H9 (cell line): ENCODE data around the gene CPT2. TPM values are rescaled to one million over a fixed set of nuclear protein-coding genes. Genes with fewer than 3 reads are reported as not detected.

ENCODE experiments used
- DNase-seq: peaks from one replicate; pipeline ENCODE4 v3.0.0-alpha.2; 2017
- H2AFZ ChIP-seq: one replicate; pipeline ENCODE4 v1.6.1; 2013; ENCODE audit warnings: mild to moderate bottlenecking, low read length, control low read depth, moderate library complexity
- H2AK5ac ChIP-seq: 2 replicates; pipeline ENCODE4 v1.6.1; 2013; ENCODE audit warnings: low read length, control low read depth, mixed read lengths; ENCODE audit not compliant: insufficient read length
- H2BK120ac ChIP-seq: one replicate; pipeline ENCODE4 v1.6.1; 2013; ENCODE audit warnings: low read depth, mild to moderate bottlenecking, low read length, control low read depth, inconsistent platforms; ENCODE audit not compliant: poor library complexity, severe bottlenecking
- H2BK12ac ChIP-seq: 2 replicates; pipeline ENCODE4 v1.6.1; 2013; ENCODE audit warnings: low read length, control low read depth, mixed read lengths, low read depth; ENCODE audit not compliant: insufficient read length
- H2BK15ac ChIP-seq: 2 replicates; pipeline ENCODE4 v1.6.1; 2013; ENCODE audit warnings: low read depth, low read length, control low read depth
- H2BK20ac ChIP-seq: one replicate; pipeline ENCODE4 v1.6.1; 2013; ENCODE audit warnings: low read depth, mild to moderate bottlenecking, low read length, control low read depth, inconsistent platforms; ENCODE audit not compliant: poor library complexity, severe bottlenecking
- H2BK5ac ChIP-seq: 2 replicates; pipeline ENCODE4 v1.6.1; 2013; ENCODE audit warnings: low read length, control low read depth, mixed read lengths; ENCODE audit not compliant: insufficient read length
- H3K14ac ChIP-seq: 2 replicates; pipeline ENCODE4 v1.6.1; 2013; ENCODE audit warnings: low read length, control low read depth; ENCODE audit not compliant: insufficient read depth
- H3K18ac ChIP-seq: 2 replicates; pipeline ENCODE4 v1.6.1; 2013; ENCODE audit warnings: low read depth, mild to moderate bottlenecking, mixed read lengths, low read length, control low read depth; ENCODE audit not compliant: insufficient read length
- H3K23ac ChIP-seq: 2 replicates; pipeline ENCODE4 v1.6.1; 2013; ENCODE audit warnings: low read length, control low read depth, mixed read lengths, low read depth; ENCODE audit not compliant: insufficient read length
- H3K23me2 ChIP-seq: 2 replicates; pipeline ENCODE4 v1.6.1; 2013; ENCODE audit warnings: low read depth, mild to moderate bottlenecking, mixed read lengths, low read length, control low read depth; ENCODE audit not compliant: insufficient read length, poor library complexity, severe bottlenecking
- H3K27ac ChIP-seq: 2 replicates; pipeline ENCODE4 v1.5.1; 2013; ENCODE audit warnings: low read length, control low read depth, mixed read lengths, low read depth; ENCODE audit not compliant: insufficient read length
- H3K27me3 ChIP-seq: 2 replicates; pipeline ENCODE4 v1.6.1; 2013; ENCODE audit warnings: low read length, control low read depth, inconsistent platforms; ENCODE audit not compliant: insufficient read depth
- H3K4ac ChIP-seq: 2 replicates; pipeline ENCODE4 v1.6.1; 2013; ENCODE audit warnings: low read depth, mild to moderate bottlenecking, control low read depth, inconsistent platforms, low read length, moderate library complexity
- H3K4me1 ChIP-seq: 2 replicates; pipeline ENCODE4 v1.6.1; 2013; ENCODE audit warnings: low read length, control low read depth, inconsistent platforms; ENCODE audit not compliant: insufficient read depth
- H3K4me2 ChIP-seq: 2 replicates; pipeline ENCODE4 v1.6.1; 2013; ENCODE audit warnings: low read length, control low read depth, mixed read lengths; ENCODE audit not compliant: insufficient read length, insufficient read depth
- H3K56ac ChIP-seq: 2 replicates; pipeline ENCODE4 v1.6.1; 2013; ENCODE audit warnings: low read depth, mild to moderate bottlenecking, mixed read lengths, low read length, control low read depth; ENCODE audit not compliant: insufficient read length
- H3K79me1 ChIP-seq: 2 replicates; pipeline ENCODE4 v1.6.1; 2013; ENCODE audit warnings: low read depth, mild to moderate bottlenecking, moderate library complexity, low read length, control low read depth, inconsistent platforms; ENCODE audit not compliant: insufficient read depth, poor library complexity, severe bottlenecking
- H3K79me2 ChIP-seq: 2 replicates; pipeline ENCODE4 v1.6.1; 2013; ENCODE audit warnings: low read length, control low read depth, inconsistent platforms; ENCODE audit not compliant: insufficient read depth
- H3K9ac ChIP-seq: 2 replicates; pipeline ENCODE4 v1.6.1; 2013; ENCODE audit warnings: low read length, control low read depth, mixed read lengths; ENCODE audit not compliant: insufficient read length; ENCODE audit errors: extremely low read depth
- H3K9me3 ChIP-seq: one replicate; pipeline ENCODE4 v1.6.1; 2013; ENCODE audit warnings: low read depth, low read length, inconsistent platforms; ENCODE audit not compliant: control insufficient read depth
- H3T11ph ChIP-seq: one replicate; pipeline ENCODE4 v1.6.1; 2013; ENCODE audit warnings: mild to moderate bottlenecking, low read length, control low read depth, inconsistent platforms
- H4K20me1 ChIP-seq: one replicate; pipeline ENCODE4 v1.6.1; 2013; ENCODE audit not compliant: control insufficient read depth, insufficient read length, insufficient read depth
- H4K5ac ChIP-seq: 2 replicates; pipeline ENCODE4 v1.6.1; 2013; ENCODE audit warnings: low read depth, mild to moderate bottlenecking, mixed read lengths, low read length, control low read depth; ENCODE audit not compliant: insufficient read length
- H4K8ac ChIP-seq: replicated peaks from 2 replicates; pipeline ENCODE4 v1.6.1; 2013; ENCODE audit warnings: low read length, control low read depth, mixed read lengths, low read depth; ENCODE audit not compliant: insufficient read length
- H4K91ac ChIP-seq: 2 replicates; pipeline ENCODE4 v1.6.1; 2013; ENCODE audit warnings: low read depth, mild to moderate bottlenecking, moderate library complexity, mixed read lengths, low read length, control low read depth; ENCODE audit not compliant: insufficient read length
- H3K27ac Mint-ChIP-seq, 3 experiments: 2 replicates in 2 of 3; 3 replicates in 1 of 3; pipeline ENCODE4 v1.8.0; 2020 to 2021; ENCODE audit warnings: mixed read lengths in 3 of 3, mild to moderate bottlenecking in 1 of 3, moderate library complexity in 1 of 3
- H3K27me3 Mint-ChIP-seq: 2 replicates; pipeline ENCODE4 v1.8.0; 2021; ENCODE audit warnings: low read depth, mild to moderate bottlenecking, moderate library complexity, mixed read lengths
- H3K36me3 Mint-ChIP-seq, 3 experiments: 2 replicates in 2 of 3; 3 replicates in 1 of 3; pipeline ENCODE4 v1.8.0; 2020 to 2021; ENCODE audit warnings: low read depth in 3 of 3, mixed read lengths in 3 of 3; ENCODE audit not compliant: insufficient read depth in 1 of 3
- H3K4me1 Mint-ChIP-seq, 2 experiments: 2 replicates each; pipeline ENCODE4 v1.8.0; 2020; ENCODE audit warnings: mixed read lengths in 2 of 2
- H3K4me3 Mint-ChIP-seq, 2 experiments: 2 replicates in 1 of 2; 3 replicates in 1 of 2; pipeline ENCODE4 v1.8.0; 2020 to 2021; ENCODE audit warnings: mild to moderate bottlenecking in 2 of 2, mixed read lengths in 2 of 2, moderate library complexity in 1 of 2
- H3K9me3 Mint-ChIP-seq, 2 experiments: 2 replicates in 1 of 2; 3 replicates in 1 of 2; pipeline ENCODE4 v1.8.0; 2020; ENCODE audit warnings: mild to moderate bottlenecking in 2 of 2, mixed read lengths in 2 of 2, moderate library complexity in 1 of 2
- WGBS: extraction: QIAGEN DNeasy Blood & Tissue Kit; methylation state at CpG from one replicate; pipeline ENCODE4 v1.1.7; 2013; ENCODE audit warnings: missing lambda C conversion rate, low lambda C conversion rate, mixed read lengths; ENCODE audit not compliant: insufficient read length; ENCODE audit errors: extremely low coverage; 5-methylcytosine and 5-hydroxymethylcytosine counted together
- total RNA-seq: library from RNA; stranded (reverse); gene quantifications from 2 replicates; pipeline ENCODE4 v1.2.1, GENCODE V29; 2021
- TF ChIP-seq, protein P1 (sequence below): fragments of 200-600 bp; sonication (generic); conservative IDR thresholded peaks from 3 replicates; pipeline ENCODE4 v1.8.0; 2021; ENCODE audit warnings: antibody characterized with exemption, mild to moderate bottlenecking

CPT2 gene
- total RNA-seq, 1 experiment from 2014 or later, result 33.2 TPM

DNA sequence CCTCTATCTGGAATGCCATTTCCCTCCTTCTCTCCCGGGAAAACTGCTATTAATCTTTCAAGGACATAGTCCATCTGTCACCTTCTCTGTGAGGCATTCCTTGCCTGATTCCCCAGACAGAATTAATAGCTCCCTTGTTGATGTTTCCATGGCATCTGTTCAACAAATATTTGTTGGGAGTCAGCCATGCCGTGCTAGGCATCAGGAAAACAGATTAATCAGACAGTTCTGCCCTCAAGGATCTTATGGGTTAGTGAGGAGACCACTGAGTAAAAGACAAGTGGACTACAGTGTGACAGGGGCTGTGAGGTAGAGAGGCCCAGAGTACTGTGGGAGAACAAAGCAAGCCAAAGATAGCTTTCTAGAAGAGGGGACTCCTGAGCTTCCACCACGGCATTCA is 53.1 kb downstream of the CPT2 start:
- no peak overlapping the region for H2AFZ ChIP-seq
- Mint-ChIP-seq H3K27me3 (no peaks in the 10 kb centered on the region), H3K4me3 (no peak overlapping the region), H3K4me1 (no peaks in the 10 kb centered on the region), H3K36me3 (peaks cover 19 to 89% (median 68%) of the 10 kb centered on the region in 3 experiments), H3K27ac (no peak overlapping the region), H3K9me3 (no peaks in the 10 kb centered on the region)
- no peak overlapping the region for H4K91ac ChIP-seq
- no peaks in the 10 kb centered on the region for H3K23me2 ChIP-seq
- TF ChIP-seq, protein P1, sequence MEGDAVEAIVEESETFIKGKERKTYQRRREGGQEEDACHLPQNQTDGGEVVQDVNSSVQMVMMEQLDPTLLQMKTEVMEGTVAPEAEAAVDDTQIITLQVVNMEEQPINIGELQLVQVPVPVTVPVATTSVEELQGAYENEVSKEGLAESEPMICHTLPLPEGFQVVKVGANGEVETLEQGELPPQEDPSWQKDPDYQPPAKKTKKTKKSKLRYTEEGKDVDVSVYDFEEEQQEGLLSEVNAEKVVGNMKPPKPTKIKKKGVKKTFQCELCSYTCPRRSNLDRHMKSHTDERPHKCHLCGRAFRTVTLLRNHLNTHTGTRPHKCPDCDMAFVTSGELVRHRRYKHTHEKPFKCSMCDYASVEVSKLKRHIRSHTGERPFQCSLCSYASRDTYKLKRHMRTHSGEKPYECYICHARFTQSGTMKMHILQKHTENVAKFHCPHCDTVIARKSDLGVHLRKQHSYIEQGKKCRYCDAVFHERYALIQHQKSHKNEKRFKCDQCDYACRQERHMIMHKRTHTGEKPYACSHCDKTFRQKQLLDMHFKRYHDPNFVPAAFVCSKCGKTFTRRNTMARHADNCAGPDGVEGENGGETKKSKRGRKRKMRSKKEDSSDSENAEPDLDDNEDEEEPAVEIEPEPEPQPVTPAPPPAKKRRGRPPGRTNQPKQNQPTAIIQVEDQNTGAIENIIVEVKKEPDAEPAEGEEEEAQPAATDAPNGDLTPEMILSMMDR, result no peak
- H3K23ac ChIP-seq, result no peak overlapping the region
- no CpG with 5 or more reads among the region's 3 CpGs for WGBS
- H2BK5ac ChIP-seq, result no peak overlapping the region
- H4K20me1 ChIP-seq, result no peaks in the 10 kb centered on the region
- DNase-seq, result no peak
- no peak overlapping the region for H3K9ac ChIP-seq
- no peak overlapping the region for H2AK5ac ChIP-seq
- no peaks in the 10 kb centered on the region for H3K79me1 ChIP-seq
- H2BK120ac ChIP-seq, result no peak overlapping the region
- no peak overlapping the region for H4K8ac ChIP-seq
- H3K27me3 ChIP-seq, result no peaks in the 10 kb centered on the region
- no peaks in the 10 kb centered on the region for H3K9me3 ChIP-seq
- H3K56ac ChIP-seq, result no peak overlapping the region
- H2BK15ac ChIP-seq, result no peak overlapping the region
- no peak overlapping the region for H3K14ac ChIP-seq
- H2BK20ac ChIP-seq, result no peak overlapping the region
- no peak overlapping the region for H3K4ac ChIP-seq
- H3K18ac ChIP-seq, result no peak overlapping the region
- no peaks in the 10 kb centered on the region for H3K4me1 ChIP-seq
- H4K5ac ChIP-seq, result no peak overlapping the region
- no peak overlapping the region for H3K27ac ChIP-seq
- H3K4me2 ChIP-seq, result no peak overlapping the region
- no peak overlapping the region for H2BK12ac ChIP-seq
- H3T11ph ChIP-seq, result no peak overlapping the region
- H3K79me2 ChIP-seq, result no peaks in the 10 kb centered on the region
